HG03342 (cell line): ENCODE results near the gene BTN3A1.
A peak's percentile ranks its signal among the peaks of the same experiment; 100 is the strongest.
"Not testable (repeated sequence)": the region's sequence is repeated elsewhere in the genome, so short reads cannot be mapped to it uniquely, and the experiment has no call there.

Source experiments
- ATAC-seq: cut with Tn5 transposase; IDR thresholded peaks from one replicate; pipeline ENCODE4 v1.9.1; 2021; ENCODE audit warnings: mild to moderate bottlenecking, moderate library complexity; ENCODE audit not compliant: unreplicated experiment

BTN3A1 gene

DNA sequence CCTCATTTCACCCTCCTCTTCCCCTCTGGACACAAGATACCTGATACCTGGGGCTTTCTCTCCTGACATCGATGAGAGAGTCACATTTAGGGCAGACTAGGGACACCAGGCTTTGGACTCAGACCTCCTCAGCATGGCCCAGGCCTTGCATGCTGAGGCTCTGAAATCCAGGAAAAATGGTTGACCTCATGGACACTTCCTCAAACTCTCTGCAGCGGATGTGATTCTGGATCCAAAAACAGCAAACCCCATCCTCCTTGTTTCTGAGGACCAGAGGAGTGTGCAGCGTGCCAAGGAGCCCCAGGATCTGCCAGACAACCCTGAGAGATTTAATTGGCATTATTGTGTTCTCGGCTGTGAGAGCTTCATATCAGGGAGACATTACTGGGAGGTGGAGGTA, 10.9 kb downstream of the BTN3A1 start:
- no peak for ATAC-seq

- ATAC-seq = no peak
Measured at GRCh38 chr6:26414281-26414680, 12.2 kb downstream of the BTN3A1 start.

- no peak for ATAC-seq
Measured at GRCh38 chr6:26415036-26415614, 13.1 kb downstream of the BTN3A1 start.

DNA sequence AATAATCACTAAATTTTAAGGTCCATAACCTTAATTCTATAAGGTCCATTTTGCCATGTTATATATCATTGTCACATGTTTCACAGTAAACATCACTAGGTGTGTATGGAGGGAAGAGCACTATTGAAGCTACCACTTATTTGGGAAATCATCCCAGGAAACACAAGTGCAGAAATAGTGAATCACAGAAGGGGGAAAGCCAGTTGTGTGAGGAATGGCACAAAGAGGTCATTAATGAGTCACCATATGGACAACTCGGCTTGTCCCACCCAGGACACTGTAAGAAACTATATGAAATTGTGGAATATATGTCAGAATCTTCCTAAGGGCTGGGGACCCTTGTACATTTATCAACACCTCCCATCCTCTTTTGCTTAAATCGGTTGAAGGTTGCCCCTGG, 13.7 kb downstream of the BTN3A1 start:
- ATAC-seq = no peak

DNA sequence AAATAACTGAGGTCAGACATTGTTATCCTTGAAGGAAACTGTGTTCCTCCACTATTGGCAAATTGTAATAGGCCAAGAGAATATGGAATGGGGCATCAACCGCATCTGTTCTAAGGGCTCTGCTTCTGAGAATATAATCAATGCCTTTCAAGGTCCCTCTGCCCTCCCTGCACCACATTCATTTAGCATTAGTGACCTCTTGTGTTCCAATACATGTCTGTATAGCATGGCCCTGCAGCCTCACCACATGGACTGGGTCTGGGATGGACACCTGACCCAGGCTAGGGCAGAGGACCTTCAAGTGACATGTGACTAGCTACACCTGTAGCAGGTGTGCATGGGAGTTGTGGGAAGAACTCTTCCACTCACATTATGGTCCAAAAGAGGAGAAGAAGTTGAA, 14.2 kb downstream of the BTN3A1 start:
- ATAC-seq = no peak

DNA sequence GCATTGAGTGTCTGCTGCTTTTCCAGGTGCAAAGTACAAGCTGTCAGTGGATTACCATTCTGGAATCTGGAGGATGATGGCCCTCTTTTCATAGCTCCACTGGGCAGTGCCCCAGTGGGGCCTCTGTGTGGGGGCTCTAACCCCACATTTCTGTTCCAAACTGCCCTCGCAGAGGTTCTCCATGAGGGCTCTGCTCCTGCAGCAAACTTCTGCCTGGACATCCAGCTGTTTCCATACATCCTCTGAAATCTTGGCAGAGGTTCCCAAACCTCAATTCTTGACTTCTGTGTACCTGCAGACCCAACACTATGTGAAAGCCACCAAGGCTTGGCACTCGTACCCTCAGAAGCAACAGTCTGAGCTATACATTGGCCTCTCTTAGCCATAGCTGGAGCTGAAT, 16.0 kb downstream of the BTN3A1 start:
- ATAC-seq = not testable (repeated sequence)

DNA sequence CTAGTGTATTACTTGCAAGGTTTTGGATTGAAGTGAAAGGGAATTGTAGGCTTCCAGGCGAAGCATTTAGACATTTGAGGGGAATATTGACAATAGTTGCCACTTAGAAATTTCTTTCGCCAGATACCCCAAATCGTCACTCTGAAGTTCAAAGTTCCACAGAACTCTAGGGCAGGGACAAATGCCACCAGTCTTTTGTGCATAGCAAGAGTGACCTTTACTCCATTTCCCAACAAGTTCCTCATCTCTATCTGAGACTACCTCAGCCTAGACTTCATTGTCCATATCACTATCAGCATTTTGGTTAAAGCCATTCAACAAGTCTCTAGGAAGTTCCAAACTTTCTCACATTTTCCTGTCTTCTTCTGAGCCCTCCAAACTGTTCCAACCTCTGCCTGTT, 16.7 kb downstream of the BTN3A1 start:
- not testable (repeated sequence) for ATAC-seq

DNA sequence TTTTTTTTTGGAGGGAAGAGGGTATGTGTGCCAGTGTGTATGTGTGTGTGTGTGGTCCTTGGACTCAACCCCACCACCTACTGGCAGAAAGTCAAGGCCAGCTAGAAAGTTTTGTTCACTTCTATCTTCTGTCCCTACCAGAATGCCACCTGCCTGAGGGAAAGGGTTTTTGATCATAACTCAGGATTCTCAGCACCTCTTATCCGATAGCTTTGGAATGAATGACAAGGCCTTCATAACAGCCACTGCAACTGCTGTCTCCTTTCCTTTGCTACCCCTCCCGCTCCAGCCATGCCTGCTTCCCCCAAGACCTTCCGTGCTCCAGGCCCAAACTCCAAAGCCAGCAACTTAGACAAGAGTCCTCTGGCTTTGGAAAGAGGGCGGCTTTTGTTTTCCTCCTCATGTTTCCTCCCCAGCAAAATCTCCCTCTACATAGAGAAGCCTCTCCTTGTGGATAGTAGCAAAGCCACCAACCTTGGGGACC, 18.7 kb downstream of the BTN3A1 start:
- ATAC-seq = peak; percentile 21

DNA sequence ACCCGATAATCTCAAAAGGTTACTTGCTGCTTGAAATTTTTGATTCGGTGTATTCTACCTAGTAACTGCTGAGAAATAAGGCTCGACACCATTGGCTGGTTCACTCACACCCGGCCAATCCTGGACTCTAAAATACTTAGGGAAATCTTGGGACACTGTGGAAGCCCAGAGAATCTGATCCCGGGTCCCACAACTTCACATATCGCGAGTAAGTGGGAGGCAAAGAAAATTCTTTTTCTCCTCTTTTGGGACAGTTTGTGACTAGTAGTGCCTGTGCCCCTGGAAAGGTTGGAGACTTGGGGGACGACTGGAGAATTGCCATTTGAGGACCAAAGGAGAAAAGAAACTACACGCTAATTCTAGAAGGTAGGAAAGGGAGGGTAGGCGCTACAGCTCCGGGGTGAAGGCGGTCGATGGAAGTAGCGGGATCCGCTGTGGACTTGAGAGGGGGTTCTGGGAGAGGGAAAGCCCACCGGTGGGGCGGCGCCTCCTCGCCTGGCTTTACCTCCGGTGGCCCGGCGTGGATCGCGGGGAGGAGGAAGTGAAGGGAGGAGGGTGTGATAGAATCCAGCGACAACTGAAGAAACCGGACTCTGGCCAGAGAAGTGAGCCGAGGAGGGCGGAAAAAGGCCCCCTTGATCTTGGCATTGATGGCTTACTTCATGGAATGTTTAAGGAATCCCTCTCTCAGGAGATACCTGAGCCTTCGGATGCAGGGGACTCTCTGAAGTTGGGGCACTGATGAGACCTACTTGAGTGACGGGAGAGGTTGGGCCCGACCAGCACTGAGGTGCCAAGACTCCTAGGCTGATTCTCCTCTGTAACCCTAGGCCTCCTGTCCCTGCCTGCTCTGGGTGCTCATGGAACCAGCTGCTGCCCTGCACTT, 19.4 kb downstream of the BTN3A1 start:
- peak; percentile 97 for ATAC-seq

GRCh38 chr6:26422329-26422728, 20.3 kb downstream of the BTN3A1 start:
- no peak for ATAC-seq

GRCh38 chr6:26426691-26427450, 24.8 kb downstream of the BTN3A1 start:
- ATAC-seq = no peak

GRCh38 chr6:26427451-26427809, 25.4 kb downstream of the BTN3A1 start:
- ATAC-seq = no peak

- ATAC-seq = no peak
Measured at GRCh38 chr6:26428206-26428605, 26.1 kb downstream of the BTN3A1 start.

GRCh38 chr6:26430787-26431186, 28.7 kb downstream of the BTN3A1 start:
- no peak for ATAC-seq

DNA sequence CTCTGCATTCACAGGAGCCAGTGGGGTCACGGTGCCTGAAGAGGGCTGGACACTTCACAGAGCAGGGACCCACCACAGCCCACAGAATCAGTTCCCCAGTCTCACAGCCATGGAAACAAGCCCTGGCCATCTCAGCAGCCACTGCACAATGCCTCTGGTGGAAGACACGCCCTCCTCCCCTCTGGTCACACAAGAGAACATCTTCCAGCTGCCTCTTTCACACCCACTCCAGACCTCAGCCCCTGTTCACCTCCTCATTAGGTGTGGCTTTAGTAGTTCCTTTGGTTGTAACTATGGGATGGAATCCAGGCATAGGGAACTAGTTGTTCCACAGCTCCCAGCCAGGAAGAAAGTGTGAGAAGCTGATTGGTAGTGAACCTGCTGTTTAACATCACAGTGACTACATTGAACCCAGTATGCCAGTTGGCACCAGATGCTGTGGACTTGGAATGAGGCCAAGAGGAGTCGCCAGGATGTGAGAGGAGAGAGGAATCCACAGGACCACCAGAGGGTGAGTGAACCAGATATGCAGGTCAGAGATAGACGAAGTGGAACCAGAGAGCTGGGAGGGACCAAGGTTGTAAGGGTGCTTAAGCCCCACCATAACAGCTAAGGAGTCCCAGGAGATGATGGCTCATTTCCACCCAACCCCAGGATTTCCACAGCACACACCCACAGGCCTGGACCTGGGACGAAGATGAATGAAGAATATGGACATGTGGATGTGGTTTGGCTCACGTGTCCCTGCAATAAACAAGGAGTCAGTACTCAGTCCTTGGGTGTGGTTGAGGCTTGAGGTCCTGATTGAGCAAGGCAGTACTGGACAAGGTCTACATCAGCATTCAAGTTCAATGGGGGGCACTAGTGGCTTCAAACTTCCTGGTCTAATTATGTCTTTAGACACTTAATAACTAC, 29.4 kb downstream of the BTN3A1 start:
- ATAC-seq = no peak

DNA sequence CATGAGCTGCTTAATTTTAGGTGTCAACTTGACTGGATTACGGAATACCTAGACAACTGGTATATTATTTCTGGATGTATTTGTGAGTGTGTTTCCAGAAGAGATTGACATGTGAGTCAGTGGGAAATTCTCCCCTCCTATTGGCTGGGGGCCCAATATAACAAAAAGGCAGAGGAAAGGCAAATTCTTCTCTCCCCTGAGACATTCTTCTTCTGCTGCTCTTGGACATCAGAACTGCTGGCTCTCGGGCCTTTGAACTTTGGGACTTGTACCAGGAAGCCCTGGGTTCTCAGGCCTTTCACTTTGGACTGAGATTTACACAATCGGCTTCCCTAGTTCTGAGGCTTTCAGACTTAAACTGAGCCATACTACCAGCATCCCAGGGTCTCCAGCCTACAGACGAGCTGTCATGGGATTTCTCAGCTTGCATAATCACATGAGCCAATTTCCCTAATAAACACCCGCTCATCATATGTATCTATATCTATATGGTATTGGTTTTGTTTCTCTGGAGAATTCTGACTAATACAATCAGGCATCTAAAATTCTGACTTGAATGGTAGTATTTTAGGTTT, 30.6 kb downstream of the BTN3A1 start:
- ATAC-seq = no peak

- ATAC-seq = not testable (repeated sequence)
Measured at GRCh38 chr6:26433680-26434079, 31.6 kb downstream of the BTN3A1 start.

DNA sequence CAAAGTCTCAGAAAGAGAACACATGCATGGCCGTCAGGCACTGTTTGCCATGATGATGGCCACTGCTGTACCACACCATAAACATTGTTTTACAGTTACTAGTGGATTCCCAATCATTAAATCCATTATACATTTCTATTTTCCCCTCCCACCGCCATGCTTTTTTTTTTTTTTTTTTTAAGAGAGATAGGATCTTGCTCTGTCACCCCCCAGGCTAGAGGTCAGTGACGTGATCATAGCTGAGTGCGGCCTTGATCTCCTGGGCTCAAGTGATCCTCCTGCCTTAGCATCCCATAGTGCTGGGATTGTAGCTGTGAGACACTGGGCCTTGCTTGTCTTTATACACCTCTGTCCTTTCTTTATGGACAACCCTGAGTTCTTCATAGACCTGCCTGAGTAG, 33.9 kb downstream of the BTN3A1 start:
- ATAC-seq = no peak

- no peak for ATAC-seq
Measured at GRCh38 chr6:26437550-26437949, 35.5 kb downstream of the BTN3A1 start.

DNA sequence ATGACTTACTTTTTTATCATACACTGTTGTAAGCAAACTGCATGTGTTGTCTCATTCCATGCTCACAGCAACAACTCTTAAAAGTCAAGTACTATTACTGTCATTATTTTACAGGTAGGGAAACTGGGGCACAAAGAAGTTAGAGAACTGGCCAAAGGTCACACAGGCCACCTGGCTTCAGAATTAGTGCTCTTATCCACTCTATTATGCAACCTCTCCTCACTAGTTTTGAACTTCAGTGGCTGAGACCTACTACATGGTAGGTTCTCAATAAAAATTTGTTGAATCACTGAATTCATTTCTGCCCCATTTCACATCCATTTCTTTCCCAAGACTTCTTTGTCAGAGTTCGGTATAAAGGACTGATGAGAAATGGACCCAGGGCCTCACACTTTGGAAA, 35.9 kb downstream of the BTN3A1 start:
- no peak for ATAC-seq
